GM23338 (cell line): ENCODE measurements around the gene TRIO. TPM values are rescaled to one million over a fixed set of nuclear protein-coding genes. Genes with fewer than 3 reads are reported as not detected.

ENCODE experiments used
- ATAC-seq: fragments of 200-7000 bp; cut with Tn5 transposase; 3 replicates; pipeline ENCODE4 v1.9.1; 2020
- DNase-seq: peaks from one replicate; pipeline ENCODE4 v3.0.0-alpha.2; 2015; ENCODE audit warnings: low spot score
- H2AFZ ChIP-seq: fragments of 200-600 bp; sonication (generic); 2 replicates; pipeline ENCODE4 v1.8.0; 2016; ENCODE audit warnings: antibody characterized with exemption, mild to moderate bottlenecking, moderate library complexity
- H3F3A ChIP-seq: fragments of 200-600 bp; sonication (generic); replicated peaks from 2 replicates; pipeline ENCODE4 v1.8.0; 2017; ENCODE audit warnings: antibody characterized with exemption, mixed run types, low read depth
- H3K27ac ChIP-seq: fragments of 200-600 bp; sonication (generic); 2 replicates; pipeline ENCODE4 v1.6.1; 2016; ENCODE audit warnings: low read depth
- H3K27me3 ChIP-seq: fragments of 200-600 bp; sonication (generic); 2 replicates; pipeline ENCODE4 v1.8.0; 2016; ENCODE audit warnings: mild to moderate bottlenecking, mixed run types, moderate library complexity; ENCODE audit not compliant: insufficient read depth
- H3K36me3 ChIP-seq: fragments of 200-600 bp; sonication (generic); 2 replicates; pipeline ENCODE4 v1.8.0; 2016; ENCODE audit warnings: mild to moderate bottlenecking; ENCODE audit not compliant: insufficient read depth
- H3K4me1 ChIP-seq: fragments of 200-600 bp; sonication (generic); 2 replicates; pipeline ENCODE4 v1.8.0; 2016; ENCODE audit warnings: mild to moderate bottlenecking, moderate library complexity; ENCODE audit not compliant: insufficient read depth
- H3K4me2 ChIP-seq: fragments of 200-600 bp; sonication (generic); 2 replicates; pipeline ENCODE4 v1.7.1; 2017; ENCODE audit warnings: mixed run types
- H3K4me3 ChIP-seq: fragments of 200-600 bp; sonication (generic); 2 replicates; pipeline ENCODE4 v1.6.1; 2016; ENCODE audit warnings: mixed run types
- H3K79me2 ChIP-seq: fragments of 200-600 bp; sonication (generic); replicated peaks from 2 replicates; pipeline ENCODE4 v1.8.0; 2017; ENCODE audit warnings: mild to moderate bottlenecking; ENCODE audit not compliant: insufficient read depth
- H3K9me2 ChIP-seq: fragments of 200-600 bp; sonication (generic); 2 replicates; pipeline ENCODE4 v1.8.0; 2017; ENCODE audit not compliant: insufficient read depth
- H4K20me1 ChIP-seq: fragments of 200-600 bp; sonication (generic); replicated peaks from 2 replicates; pipeline ENCODE4 v1.8.0; 2017; ENCODE audit warnings: mild to moderate bottlenecking; ENCODE audit not compliant: insufficient read depth
- H3K27ac Mint-ChIP-seq: 2 replicates; pipeline ENCODE4 v1.8.0; 2020; ENCODE audit warnings: inconsistent platforms, mild to moderate bottlenecking, moderate library complexity, mixed read lengths
- H3K27me3 Mint-ChIP-seq: 3 replicates; pipeline ENCODE4 v1.8.0; 2022; ENCODE audit warnings: low read depth, mild to moderate bottlenecking, moderate library complexity, mixed read lengths, inconsistent platforms; ENCODE audit not compliant: insufficient read depth, poor library complexity
- H3K36me3 Mint-ChIP-seq: 3 replicates; pipeline ENCODE4 v1.8.0; 2021; ENCODE audit warnings: low read depth, mild to moderate bottlenecking, inconsistent platforms, moderate library complexity, mixed read lengths
- H3K4me1 Mint-ChIP-seq: 3 replicates; pipeline ENCODE4 v1.8.0; 2020; ENCODE audit warnings: mild to moderate bottlenecking, inconsistent platforms, mixed read lengths
- H3K4me3 Mint-ChIP-seq: 3 replicates; pipeline ENCODE4 v1.8.0; 2021; ENCODE audit warnings: moderate library complexity, mild to moderate bottlenecking, inconsistent platforms, mixed read lengths
- H3K9me3 Mint-ChIP-seq: 3 replicates; pipeline ENCODE4 v1.8.0; 2020; ENCODE audit warnings: moderate library complexity, mild to moderate bottlenecking, inconsistent platforms, mixed read lengths
- CREB1 ChIP-seq: fragments of 250-450 bp; sonication (Bioruptor Pico); IDR thresholded peaks from 2 replicates; pipeline ENCODE4 v1.5.0; 2020; ENCODE audit warnings: low read depth, mild to moderate bottlenecking, moderate library complexity
- EZH2 ChIP-seq: fragments of 200-600 bp; sonication (generic); IDR thresholded peaks from one replicate; pipeline ENCODE4 v1.8.0; 2017; ENCODE audit warnings: antibody characterized with exemption, mild to moderate bottlenecking, low read depth; ENCODE audit not compliant: unreplicated experiment
- EZH2phosphoT487 ChIP-seq: fragments of 200-600 bp; sonication (generic); IDR thresholded peaks from one replicate; pipeline ENCODE4 v1.8.1; 2018; ENCODE audit warnings: antibody characterized with exemption; ENCODE audit not compliant: unreplicated experiment
- JUNB ChIP-seq: IDR thresholded peaks from one replicate; pipeline ENCODE4 v1.6.1; 2016; ENCODE audit warnings: antibody characterized with exemption; ENCODE audit not compliant: unreplicated experiment
- NANOG ChIP-seq: IDR thresholded peaks from 2 replicates; pipeline ENCODE4 v1.6.1; 2016; ENCODE audit warnings: antibody characterized with exemption, borderline replicate concordance
- POLR2AphosphoS5 ChIP-seq: IDR thresholded peaks from 2 replicates; pipeline ENCODE4 v1.6.1; 2016; ENCODE audit warnings: antibody characterized with exemption, low read depth
- STAT1 ChIP-seq: IDR thresholded peaks from one replicate; pipeline ENCODE4 v1.6.1; 2016; ENCODE audit warnings: antibody characterized with exemption; ENCODE audit not compliant: unreplicated experiment
- ZNF114 ChIP-seq: fragments of 250-450 bp; sonication (Bioruptor Pico); IDR thresholded peaks from 2 replicates; pipeline ENCODE4 v1.5.0; 2020; ENCODE audit warnings: mild to moderate bottlenecking, moderate library complexity
- ZNF331 ChIP-seq: fragments of 250-450 bp; sonication (Bioruptor Pico); IDR thresholded peaks from 2 replicates; pipeline ENCODE4 v1.5.0; 2020; ENCODE audit warnings: low read depth, mild to moderate bottlenecking, moderate library complexity
- polyA plus RNA-seq: library from polyadenylated mRNA; unstranded; fragments of >200 nt; fragmentation: Nextera tagmentation; extraction: Ambion mirVana; gene quantifications from 2 replicates; pipeline ENCODE4 v1.2.1, GENCODE V29; 2016
- total RNA-seq: library from RNA; depleted of rRNA; stranded (reverse); fragments of >200 nt; shearing (Covaris generic); gene quantifications from 2 replicates; pipeline ENCODE4 v1.2.3, GENCODE V29; 2014
- TF ChIP-seq, protein P1 (sequence below): IDR thresholded peaks from 2 replicates; pipeline ENCODE4 v1.6.1; 2016; ENCODE audit warnings: antibody characterized with exemption
- TF ChIP-seq, protein P2 (sequence below), 2 experiments: fragments of 200-600 bp in 1 of 2; sonication (generic) in 1 of 2; conservative IDR thresholded peaks; 2 replicates each; pipeline versions ENCODE4 v1.5.1 to v1.6.1; 2016 to 2017; ENCODE audit warnings: antibody characterized with exemption in 2 of 2, low read depth in 2 of 2, mild to moderate bottlenecking in 2 of 2, moderate library complexity in 1 of 2
- TF ChIP-seq, protein P3 (sequence below): fragments of 250-450 bp; sonication (Bioruptor Pico); IDR thresholded peaks from 2 replicates; pipeline ENCODE4 v1.5.0; 2020; ENCODE audit warnings: mild to moderate bottlenecking, moderate library complexity
- TF ChIP-seq, protein P4 (sequence below): IDR thresholded peaks from one replicate; pipeline ENCODE4 v1.6.1; 2018; ENCODE audit warnings: antibody characterized with exemption; ENCODE audit not compliant: unreplicated experiment

Gene TRIO
- total and polyA plus RNA-seq, 2 experiments from 2014 or later: 13.8 to 113 TPM

DNA sequence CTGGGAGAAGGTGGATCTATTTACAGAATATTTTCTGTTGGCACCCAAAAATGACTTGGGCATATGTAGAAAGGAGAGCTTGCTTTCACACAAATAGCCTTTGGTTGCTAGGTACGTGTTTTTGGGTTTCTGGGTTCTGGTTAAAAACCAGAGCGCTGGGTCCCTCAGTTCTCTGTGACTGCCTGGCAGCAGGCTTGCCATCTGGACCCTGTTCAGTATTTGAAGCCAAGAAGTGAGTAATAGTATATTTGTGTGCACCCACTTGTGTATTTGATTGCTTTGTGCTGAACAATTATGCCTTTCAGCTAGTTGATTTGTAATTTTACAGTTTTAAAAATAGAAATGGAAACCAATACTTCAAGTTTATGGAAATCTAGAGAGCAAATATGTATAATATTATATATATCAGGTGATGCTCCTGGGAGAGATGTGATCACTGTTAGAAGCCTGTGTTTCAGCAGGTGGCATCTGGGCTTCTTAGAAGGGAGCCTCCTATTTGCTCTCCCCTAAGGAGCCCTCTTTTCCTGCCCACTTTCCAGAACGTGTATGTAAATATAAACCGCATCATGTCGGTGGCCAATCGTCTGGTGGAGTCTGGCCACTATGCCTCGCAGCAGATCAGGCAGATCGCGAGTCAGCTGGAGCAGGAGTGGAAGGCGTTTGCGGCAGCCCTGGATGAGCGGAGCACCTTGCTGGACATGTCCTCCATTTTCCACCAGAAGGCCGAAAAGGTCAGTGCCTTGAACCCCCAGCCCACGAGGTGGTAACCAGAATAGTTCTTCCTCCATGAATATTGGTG, 153.6 kb downstream of the TRIO start:
- Mint-ChIP-seq H3K27me3 (peaks cover 8% of the 10 kb centered on the region), H3K27ac (no peak overlapping the region), H3K9me3 (no peaks in the 10 kb centered on the region), H3K4me3 (no peak overlapping the region), H3K36me3 (peaks cover 20% of the 10 kb centered on the region), H3K4me1 (peaks cover 8% of the 10 kb centered on the region)
- Histone ChIP-seq H2AFZ (no peak overlapping the region), H3K4me1 (peaks cover 8% of the 10 kb centered on the region; the same call in 1 of the 2 replicates), H3K36me3 (peaks cover 12% of the 10 kb centered on the region; the same call in 1 of the 2 replicates), H4K20me1 (peaks cover 3% of the 10 kb centered on the region; the same call in 1 of the 2 replicates), H3K4me3 (no peak overlapping the region), H3K9me2 (no peaks in the 10 kb centered on the region), H3K27me3 (no peaks in the 10 kb centered on the region), H3K79me2 (0 out of 2 replicates have a peak, but pooled peaks cover 18% of the 10 kb centered on the region), H3F3A (no peaks in the 10 kb centered on the region), H3K27ac (no peak overlapping the region), H3K4me2 (no peak overlapping the region)
- ATAC-seq (no peak), DNase-seq (no peak)
- TF ChIP-seq NANOG (no peak), ZNF114 (no peak), JUNB (no peak), EZH2phosphoT487 (no peak), STAT1 (no peak), POLR2AphosphoS5 (no peak), ZNF331 (CRISPR knock-in tag) (no peak), CREB1 (CRISPR knock-in tag) (no peak), EZH2 (no peak)
- TF ChIP-seq, protein P1, sequence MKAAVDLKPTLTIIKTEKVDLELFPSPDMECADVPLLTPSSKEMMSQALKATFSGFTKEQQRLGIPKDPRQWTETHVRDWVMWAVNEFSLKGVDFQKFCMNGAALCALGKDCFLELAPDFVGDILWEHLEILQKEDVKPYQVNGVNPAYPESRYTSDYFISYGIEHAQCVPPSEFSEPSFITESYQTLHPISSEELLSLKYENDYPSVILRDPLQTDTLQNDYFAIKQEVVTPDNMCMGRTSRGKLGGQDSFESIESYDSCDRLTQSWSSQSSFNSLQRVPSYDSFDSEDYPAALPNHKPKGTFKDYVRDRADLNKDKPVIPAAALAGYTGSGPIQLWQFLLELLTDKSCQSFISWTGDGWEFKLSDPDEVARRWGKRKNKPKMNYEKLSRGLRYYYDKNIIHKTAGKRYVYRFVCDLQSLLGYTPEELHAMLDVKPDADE: no peak
- TF ChIP-seq, protein P2, sequence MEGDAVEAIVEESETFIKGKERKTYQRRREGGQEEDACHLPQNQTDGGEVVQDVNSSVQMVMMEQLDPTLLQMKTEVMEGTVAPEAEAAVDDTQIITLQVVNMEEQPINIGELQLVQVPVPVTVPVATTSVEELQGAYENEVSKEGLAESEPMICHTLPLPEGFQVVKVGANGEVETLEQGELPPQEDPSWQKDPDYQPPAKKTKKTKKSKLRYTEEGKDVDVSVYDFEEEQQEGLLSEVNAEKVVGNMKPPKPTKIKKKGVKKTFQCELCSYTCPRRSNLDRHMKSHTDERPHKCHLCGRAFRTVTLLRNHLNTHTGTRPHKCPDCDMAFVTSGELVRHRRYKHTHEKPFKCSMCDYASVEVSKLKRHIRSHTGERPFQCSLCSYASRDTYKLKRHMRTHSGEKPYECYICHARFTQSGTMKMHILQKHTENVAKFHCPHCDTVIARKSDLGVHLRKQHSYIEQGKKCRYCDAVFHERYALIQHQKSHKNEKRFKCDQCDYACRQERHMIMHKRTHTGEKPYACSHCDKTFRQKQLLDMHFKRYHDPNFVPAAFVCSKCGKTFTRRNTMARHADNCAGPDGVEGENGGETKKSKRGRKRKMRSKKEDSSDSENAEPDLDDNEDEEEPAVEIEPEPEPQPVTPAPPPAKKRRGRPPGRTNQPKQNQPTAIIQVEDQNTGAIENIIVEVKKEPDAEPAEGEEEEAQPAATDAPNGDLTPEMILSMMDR (conservative IDR thresholded peaks at IDR 0.05; ENCODE audit: low read depth in 2 of 2): no peak
- TF ChIP-seq, protein P3, sequence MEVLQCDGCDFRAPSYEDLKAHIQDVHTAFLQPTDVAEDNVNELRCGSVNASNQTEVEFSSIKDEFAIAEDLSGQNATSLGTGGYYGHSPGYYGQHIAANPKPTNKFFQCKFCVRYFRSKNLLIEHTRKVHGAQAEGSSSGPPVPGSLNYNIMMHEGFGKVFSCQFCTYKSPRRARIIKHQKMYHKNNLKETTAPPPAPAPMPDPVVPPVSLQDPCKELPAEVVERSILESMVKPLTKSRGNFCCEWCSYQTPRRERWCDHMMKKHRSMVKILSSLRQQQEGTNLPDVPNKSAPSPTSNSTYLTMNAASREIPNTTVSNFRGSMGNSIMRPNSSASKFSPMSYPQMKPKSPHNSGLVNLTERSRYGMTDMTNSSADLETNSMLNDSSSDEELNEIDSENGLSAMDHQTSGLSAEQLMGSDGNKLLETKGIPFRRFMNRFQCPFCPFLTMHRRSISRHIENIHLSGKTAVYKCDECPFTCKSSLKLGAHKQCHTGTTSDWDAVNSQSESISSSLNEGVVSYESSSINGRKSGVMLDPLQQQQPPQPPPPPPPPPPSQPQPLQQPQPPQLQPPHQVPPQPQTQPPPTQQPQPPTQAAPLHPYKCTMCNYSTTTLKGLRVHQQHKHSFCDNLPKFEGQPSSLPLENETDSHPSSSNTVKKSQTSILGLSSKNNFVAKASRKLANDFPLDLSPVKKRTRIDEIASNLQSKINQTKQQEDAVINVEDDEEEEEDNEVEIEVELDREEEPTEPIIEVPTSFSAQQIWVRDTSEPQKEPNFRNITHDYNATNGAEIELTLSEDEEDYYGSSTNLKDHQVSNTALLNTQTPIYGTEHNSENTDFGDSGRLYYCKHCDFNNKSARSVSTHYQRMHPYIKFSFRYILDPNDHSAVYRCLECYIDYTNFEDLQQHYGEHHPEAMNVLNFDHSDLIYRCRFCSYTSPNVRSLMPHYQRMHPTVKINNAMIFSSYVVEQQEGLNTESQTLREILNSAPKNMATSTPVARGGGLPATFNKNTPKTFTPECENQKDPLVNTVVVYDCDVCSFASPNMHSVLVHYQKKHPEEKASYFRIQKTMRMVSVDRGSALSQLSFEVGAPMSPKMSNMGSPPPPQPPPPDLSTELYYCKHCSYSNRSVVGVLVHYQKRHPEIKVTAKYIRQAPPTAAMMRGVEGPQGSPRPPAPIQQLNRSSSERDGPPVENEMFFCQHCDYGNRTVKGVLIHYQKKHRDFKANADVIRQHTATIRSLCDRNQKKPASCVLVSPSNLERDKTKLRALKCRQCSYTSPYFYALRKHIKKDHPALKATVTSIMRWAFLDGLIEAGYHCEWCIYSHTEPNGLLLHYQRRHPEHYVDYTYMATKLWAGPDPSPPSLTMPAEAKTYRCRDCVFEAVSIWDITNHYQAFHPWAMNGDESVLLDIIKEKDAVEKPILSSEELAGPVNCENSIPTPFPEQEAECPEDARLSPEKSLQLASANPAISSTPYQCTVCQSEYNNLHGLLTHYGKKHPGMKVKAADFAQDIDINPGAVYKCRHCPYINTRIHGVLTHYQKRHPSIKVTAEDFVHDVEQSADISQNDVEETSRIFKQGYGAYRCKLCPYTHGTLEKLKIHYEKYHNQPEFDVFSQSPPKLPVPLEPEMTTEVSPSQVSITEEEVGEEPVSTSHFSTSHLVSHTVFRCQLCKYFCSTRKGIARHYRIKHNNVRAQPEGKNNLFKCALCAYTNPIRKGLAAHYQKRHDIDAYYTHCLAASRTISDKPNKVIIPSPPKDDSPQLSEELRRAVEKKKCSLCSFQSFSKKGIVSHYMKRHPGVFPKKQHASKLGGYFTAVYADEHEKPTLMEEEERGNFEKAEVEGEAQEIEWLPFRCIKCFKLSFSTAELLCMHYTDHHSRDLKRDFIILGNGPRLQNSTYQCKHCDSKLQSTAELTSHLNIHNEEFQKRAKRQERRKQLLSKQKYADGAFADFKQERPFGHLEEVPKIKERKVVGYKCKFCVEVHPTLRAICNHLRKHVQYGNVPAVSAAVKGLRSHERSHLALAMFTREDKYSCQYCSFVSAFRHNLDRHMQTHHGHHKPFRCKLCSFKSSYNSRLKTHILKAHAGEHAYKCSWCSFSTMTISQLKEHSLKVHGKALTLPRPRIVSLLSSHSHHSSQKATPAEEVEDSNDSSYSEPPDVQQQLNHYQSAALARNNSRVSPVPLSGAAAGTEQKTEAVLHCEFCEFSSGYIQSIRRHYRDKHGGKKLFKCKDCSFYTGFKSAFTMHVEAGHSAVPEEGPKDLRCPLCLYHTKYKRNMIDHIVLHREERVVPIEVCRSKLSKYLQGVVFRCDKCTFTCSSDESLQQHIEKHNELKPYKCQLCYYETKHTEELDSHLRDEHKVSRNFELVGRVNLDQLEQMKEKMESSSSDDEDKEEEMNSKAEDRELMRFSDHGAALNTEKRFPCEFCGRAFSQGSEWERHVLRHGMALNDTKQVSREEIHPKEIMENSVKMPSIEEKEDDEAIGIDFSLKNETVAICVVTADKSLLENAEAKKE: no peak
- TF ChIP-seq, protein P4, sequence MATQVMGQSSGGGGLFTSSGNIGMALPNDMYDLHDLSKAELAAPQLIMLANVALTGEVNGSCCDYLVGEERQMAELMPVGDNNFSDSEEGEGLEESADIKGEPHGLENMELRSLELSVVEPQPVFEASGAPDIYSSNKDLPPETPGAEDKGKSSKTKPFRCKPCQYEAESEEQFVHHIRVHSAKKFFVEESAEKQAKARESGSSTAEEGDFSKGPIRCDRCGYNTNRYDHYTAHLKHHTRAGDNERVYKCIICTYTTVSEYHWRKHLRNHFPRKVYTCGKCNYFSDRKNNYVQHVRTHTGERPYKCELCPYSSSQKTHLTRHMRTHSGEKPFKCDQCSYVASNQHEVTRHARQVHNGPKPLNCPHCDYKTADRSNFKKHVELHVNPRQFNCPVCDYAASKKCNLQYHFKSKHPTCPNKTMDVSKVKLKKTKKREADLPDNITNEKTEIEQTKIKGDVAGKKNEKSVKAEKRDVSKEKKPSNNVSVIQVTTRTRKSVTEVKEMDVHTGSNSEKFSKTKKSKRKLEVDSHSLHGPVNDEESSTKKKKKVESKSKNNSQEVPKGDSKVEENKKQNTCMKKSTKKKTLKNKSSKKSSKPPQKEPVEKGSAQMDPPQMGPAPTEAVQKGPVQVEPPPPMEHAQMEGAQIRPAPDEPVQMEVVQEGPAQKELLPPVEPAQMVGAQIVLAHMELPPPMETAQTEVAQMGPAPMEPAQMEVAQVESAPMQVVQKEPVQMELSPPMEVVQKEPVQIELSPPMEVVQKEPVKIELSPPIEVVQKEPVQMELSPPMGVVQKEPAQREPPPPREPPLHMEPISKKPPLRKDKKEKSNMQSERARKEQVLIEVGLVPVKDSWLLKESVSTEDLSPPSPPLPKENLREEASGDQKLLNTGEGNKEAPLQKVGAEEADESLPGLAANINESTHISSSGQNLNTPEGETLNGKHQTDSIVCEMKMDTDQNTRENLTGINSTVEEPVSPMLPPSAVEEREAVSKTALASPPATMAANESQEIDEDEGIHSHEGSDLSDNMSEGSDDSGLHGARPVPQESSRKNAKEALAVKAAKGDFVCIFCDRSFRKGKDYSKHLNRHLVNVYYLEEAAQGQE: no peak
